GM04504 (cell line): ENCODE results near the gene OR8G5.
"Not testable (repeated sequence)": the region's sequence is repeated elsewhere in the genome, so short reads cannot be mapped to it uniquely, and the experiment has no call there.

Experiments used
- DNase-seq: peaks from one replicate; pipeline ENCODE4 v3.0.0-alpha.2; 2012; ENCODE audit warnings: low read depth

Gene OR8G5

GRCh38 chr11:124256076-124256475, at the start of gene OR8G5:
Gene OR8G5, plus strand, starts transcription at chr11:124256376. Its CDS starts 8,556 bp downstream, at chr11:124264932.
- DNase-seq = no peak

GRCh38 chr11:124207102-124207792, 48.9 kb upstream of the OR8G5 start:
- DNase-seq = no peak

- no peak for DNase-seq
Measured at GRCh38 chr11:124209824-124210357, 46.3 kb upstream of the OR8G5 start.

- DNase-seq = no peak
Measured at GRCh38 chr11:124210421-124210820, 45.8 kb upstream of the OR8G5 start.

GRCh38 chr11:124211321-124211720, 44.9 kb upstream of the OR8G5 start:
- DNase-seq = no peak

GRCh38 chr11:124214027-124214426, 42.1 kb upstream of the OR8G5 start:
- no peak for DNase-seq

GRCh38 chr11:124219126-124219525, 37.0 kb upstream of the OR8G5 start:
- no peak for DNase-seq

- no peak for DNase-seq
Measured at GRCh38 chr11:124222407-124222806, 33.8 kb upstream of the OR8G5 start.

GRCh38 chr11:124224618-124225423, 31.4 kb upstream of the OR8G5 start:
- DNase-seq = not testable (repeated sequence)

GRCh38 chr11:124225471-124225870, 30.7 kb upstream of the OR8G5 start:
- no peak for DNase-seq

- DNase-seq = no peak
Measured at GRCh38 chr11:124233376-124233775, 22.8 kb upstream of the OR8G5 start.

GRCh38 chr11:124238512-124238911, 17.7 kb upstream of the OR8G5 start:
- no peak for DNase-seq

GRCh38 chr11:124240621-124241397, 15.4 kb upstream of the OR8G5 start, which contains the start of gene OR8G1:
Gene OR8G1, plus strand, starts transcription at chr11:124241095. Its CDS starts 8,581 bp downstream, at chr11:124249676.
- DNase-seq = no peak

GRCh38 chr11:124249869-124250268, 6.3 kb upstream of the OR8G5 start:
- DNase-seq = not testable (repeated sequence)

GRCh38 chr11:124265041-124265440, 8.9 kb downstream of the OR8G5 start:
- not testable (repeated sequence) for DNase-seq

GRCh38 chr11:124270886-124271285, 14.7 kb downstream of the OR8G5 start:
- DNase-seq = not testable (repeated sequence)

GRCh38 chr11:124274000-124274399, 17.8 kb downstream of the OR8G5 start:
- DNase-seq = no peak

- DNase-seq = no peak
Measured at GRCh38 chr11:124276081-124276480, 19.9 kb downstream of the OR8G5 start.

GRCh38 chr11:124277207-124277606, 21.0 kb downstream of the OR8G5 start:
- no peak for DNase-seq

GRCh38 chr11:124277804-124278203, 21.6 kb downstream of the OR8G5 start:
- no peak for DNase-seq

GRCh38 chr11:124278261-124278660, 22.1 kb downstream of the OR8G5 start:
- DNase-seq = no peak
